HG02973 (cell line): ENCODE measurements around the gene MARK1.

Experiments used
- ATAC-seq: cut with Tn5 transposase; IDR thresholded peaks from one replicate; pipeline ENCODE4 v1.9.1; 2021; ENCODE audit warnings: moderate library complexity; ENCODE audit not compliant: unreplicated experiment

The MARK1 gene

DNA sequence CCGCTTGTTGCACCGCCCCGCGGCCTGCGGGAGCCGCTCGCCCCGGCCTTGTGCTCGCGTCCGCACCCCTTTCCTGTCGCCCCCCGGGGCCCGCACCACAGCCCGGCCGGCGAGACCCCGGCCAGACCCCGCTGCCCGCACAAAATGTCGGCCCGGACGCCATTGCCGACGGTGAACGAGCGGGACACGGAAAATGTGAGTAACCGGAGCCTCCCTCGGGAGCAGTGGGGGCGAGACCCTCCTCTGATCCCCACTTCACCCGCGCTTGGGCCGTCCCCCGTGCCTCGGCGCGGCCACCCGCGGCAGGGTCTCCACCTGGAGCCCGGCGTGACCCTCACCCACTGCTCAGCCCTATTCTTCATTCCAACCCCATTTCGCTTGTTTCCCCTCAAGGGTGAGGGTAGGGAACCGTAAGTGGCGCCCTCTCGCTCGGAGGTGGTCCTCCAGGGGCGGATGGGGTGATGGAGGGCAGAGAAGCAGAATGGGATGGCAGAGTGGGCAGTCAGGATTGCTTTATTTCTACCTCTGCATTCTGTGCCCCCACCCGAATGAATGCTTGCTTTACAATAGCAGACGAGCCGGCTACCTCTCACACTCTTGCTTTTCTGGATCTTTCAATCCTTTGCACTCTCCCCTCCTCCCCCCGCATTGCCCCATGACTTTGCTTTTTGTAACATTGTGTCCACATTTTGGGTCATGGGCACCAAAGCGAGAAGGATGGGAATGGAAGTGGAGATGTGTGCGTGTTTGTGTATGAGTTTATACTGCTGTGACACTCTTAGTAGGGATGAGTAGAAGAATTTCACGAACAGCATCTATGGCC, 954 bp downstream of the MARK1 start:
- ATAC-seq: peak; percentile 11

DNA sequence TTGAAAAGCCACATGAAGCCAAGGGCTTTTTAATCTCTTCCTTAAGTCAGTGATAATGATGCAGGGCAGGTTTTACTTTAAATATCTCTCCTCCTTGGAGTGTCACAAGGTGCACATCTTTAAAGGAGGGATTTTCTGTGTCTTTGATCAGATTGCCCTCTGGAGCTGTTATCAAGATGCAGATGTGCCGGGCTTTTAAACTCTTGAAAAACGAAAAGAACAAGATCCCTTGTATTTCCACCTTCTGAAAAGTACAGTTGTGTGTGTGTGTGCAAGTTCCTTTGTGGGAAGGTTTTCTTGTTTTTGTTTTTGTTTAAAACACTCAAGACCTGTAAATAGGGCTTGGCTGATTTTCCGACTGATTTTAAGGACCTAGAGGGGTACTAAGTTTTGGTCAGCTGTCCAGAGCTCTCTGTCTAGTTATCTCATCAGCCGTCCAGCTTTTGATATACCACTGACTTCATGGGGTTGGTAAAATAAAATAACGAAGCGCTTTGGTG, 1.6 kb downstream of the MARK1 start:
- no peak for ATAC-seq

DNA sequence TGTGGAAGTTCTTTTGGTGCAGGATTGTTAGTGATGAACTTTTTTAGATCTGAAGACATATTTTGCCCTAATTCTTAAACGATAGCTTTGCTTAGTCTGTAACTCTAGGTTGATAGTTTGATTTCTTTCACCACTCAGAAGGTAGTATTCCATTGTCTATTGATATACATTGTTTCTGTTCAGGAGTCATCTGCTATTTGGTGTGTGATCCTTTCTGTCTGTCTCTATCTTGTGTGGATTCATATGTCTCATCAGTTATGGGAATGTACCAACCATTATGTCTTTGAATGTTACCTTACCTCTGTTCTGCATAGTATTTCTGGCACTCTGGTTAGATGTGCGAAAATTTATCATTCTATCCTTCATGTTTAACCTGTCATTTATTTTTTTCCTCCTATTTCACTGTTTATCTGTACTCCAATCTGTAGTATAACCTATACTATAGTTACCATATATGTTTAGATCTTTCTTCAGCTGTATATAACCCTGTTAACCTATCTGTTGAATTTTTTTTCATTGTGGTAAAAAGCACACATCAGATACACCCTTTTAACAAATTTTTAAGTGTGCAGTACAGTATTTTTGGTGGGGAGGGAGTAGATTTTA, 5.7 kb downstream of the MARK1 start:
- ATAC-seq: no peak

DNA sequence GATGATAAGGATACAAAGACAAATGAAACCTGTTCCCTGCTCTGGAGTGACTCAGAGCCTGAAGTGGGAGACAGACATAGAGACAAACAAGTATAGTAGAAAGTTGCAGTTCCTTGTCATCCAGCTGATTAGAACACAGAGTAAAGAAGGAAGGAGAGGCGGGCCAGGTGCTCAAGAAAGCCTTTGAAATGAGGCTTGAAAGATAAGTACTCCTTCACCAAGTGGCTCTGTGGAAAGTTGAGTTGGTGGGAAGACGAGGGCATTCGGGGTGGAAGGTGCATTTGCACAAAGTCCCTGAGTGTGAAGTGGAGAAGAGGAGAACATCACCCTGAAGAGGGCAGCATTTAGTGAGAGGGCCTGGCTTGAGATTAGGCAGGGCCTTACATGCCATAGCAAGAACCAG, 17.0 kb downstream of the MARK1 start:
- ATAC-seq: no peak

DNA sequence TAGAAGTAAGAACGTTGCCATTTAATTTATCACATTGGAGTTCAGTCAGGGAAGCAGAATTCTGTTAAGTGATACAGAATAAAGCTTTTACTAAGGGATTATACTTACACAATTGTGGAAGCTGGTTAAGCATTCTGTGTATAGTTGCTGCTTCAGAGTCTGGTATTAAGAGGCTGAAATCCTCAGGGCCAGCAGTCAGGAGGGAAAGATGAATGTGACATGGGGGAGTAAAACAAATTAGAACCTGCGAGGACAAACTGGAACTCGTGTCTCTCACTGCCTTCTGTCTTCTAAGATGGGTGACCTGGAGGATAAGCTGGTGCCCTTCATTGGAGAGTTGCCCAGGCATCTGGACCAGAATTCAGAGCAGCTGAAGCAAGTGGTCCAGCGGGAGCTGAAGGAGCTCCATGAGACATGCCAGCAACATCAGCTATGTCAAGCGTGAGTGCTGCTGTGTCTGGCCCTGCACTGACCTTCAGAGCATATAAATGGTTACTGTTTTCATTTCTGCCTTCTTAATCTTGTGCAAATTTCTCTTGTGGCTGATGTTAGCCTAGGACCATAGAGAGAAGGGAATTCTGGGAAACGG, 23.0 kb downstream of the MARK1 start:
- no peak for ATAC-seq

DNA sequence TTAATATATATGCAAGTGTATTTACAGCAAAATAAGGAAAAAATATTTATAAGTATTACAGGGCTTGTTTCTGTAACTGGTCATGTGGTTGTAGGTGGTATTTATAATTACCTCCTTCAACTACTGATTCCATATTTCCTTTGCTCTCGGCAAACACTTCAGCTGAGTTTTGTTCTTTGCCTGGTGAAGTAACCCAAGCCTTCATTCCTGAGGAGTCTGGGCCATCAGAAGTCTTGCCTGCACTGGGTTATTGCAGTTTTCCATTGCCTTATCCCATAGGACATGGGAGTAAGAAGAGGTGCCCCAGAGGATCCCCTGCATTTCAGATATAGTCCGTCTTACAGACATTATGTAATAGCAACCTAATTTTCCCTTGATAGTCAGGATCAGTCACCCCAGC, 23.8 kb downstream of the MARK1 start:
- ATAC-seq: no peak

DNA sequence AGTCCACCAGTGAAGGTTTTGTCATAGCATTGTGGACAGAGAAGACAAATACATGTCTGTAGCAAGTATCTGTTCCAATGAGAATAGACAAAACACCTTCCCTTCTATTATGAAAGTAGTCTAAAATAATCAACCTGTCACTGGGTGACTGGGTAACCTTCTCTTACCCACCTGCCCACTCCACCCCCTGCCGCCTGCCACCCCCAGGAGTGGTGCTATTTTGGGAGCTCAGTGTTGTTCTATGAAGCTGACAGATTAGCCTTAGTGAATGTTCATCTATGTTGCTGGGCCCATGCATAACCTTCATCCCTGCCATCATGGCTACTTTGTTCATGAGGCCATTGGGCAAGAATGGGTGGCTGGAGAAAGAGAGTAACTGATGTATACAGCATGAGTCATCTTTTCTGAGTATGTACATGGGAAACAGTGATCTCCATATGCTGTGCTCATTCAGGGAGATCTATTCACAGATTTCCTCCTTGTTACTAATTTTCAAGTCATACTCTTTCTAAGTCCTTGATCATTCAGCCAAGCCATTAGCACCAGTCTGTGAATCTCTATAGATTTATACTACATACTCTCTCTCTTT, 24.8 kb downstream of the MARK1 start:
- no peak for ATAC-seq

DNA sequence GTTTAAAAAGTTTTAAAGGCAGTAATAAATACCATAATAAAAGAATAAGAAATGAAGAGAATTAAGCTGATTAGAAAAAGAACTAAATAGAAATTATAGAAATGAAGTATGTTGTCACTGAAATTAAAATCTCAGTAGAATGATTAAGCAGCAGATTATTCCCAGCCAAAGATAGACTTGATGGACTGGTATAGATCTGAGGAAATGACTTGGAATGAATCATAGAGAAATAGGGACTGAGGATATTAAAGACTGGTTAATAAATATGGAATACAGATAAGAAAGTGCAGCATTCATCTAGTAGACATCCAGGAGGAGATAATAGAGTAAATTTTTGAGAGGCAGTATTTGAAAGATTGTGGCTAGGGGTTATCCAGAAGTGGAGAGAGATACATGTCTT, 28.7 kb downstream of the MARK1 start:
- ATAC-seq: no peak

DNA sequence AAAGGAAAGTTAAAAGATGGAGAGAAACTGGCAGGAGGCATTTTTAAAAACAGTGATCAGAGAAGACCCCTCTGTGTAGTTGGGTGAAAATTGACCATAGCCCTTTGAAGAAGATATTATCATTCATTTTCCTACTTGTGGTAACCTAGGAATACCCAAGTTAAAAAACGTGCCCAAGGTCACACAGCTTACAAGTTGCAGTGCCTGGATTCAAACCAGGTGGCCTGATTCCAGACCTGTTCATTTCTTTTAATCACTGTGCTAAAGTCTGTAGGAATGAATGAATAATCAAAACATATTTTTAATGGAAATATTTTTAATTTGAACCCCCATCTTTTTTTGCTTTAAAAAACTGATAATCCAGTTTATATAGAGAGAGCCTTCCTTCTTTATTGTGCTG, 35.6 kb downstream of the MARK1 start:
- no peak for ATAC-seq

DNA sequence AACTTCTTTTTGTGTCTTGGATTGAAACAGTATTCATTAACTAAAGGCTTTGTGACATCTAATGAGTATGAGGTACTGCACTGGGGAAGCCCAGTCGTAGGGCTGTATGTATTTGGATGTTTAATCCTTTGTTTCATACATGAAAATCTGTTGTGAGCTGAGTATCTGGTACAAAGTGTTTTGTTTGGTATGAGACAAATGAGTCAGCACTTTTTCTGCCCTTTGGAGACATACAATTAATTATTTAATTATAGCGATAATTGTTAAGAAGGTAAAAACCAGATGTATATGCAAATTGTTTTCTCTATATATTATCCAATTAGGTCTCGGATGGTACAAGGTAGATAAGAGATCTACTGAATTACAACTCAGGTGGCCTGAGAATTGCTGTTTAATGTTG, 36.3 kb downstream of the MARK1 start:
- no peak for ATAC-seq

DNA sequence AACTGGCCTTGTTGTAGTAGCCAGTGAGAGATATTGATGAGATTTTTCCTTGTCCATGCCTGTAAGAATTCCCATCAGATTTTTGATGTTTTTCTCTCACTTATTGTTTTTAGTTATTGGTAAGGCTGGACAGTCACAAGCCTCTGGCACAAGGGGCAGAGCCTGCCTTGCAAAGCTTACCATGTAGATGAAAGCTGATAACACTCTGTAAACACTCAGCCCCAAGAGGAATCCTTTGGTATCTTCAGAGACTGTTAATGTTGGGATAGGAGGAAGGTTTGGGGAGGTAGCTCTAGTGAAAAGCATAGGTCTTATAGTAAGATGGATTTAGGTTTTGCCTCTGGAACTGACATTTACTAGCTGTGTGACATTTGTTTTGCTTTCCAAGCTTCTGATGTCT, 37.7 kb downstream of the MARK1 start:
- ATAC-seq: no peak

DNA sequence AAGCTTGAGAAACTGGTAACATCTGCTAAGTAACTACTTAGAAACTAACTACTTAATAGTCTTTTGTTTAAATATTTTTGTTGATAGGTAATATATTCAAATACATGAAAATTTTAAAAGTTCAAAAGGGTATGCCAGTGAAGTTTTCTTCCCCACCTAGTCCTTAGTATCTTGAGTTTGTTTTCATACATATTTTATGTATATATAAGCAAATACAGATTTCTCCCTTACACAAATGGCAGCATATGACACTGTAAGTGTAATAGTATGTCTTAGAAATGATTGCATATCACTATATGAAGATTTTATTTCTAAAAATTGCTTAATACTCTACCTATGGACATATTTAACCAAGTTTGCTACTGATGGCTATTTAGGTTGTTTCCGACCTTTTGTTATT, 38.9 kb downstream of the MARK1 start:
- no peak for ATAC-seq

DNA sequence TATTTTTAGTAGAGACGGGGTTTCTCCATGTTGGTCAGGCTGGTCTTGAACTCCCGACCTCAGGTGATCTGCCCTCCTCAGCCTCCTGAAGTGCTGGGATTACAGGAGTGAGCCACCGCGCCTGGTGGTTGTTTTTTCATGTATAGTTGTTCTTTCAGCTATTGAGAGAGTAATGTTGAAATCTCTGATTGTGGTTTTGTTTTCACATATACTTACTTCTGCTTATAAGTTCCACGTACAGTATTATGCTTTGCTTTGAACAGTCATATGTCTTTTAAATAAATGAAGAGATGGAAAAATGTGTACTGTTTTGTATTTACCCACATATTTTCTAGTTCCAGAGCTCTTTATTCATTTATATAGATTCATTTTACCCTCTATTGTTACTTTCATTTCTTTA, 44.5 kb downstream of the MARK1 start:
- no peak for ATAC-seq

DNA sequence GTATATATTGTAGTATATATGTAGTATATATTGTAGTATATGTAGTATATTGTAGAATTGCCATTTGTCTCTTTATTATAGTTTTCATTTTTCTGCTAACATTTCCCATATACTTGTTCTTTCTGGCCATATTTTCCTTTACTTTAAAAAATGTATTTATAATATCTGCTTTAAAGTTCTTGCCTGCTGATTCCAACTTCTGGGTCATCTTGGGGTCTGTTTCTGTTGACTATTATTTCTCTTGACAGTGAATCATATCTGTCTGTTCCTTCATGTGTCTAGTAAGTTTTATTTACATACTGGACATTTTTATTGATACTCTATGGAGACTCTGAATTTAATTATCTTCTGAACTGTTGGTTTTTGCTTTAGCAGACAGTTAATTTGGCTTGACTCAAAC, 45.9 kb downstream of the MARK1 start:
- ATAC-seq: no peak

DNA sequence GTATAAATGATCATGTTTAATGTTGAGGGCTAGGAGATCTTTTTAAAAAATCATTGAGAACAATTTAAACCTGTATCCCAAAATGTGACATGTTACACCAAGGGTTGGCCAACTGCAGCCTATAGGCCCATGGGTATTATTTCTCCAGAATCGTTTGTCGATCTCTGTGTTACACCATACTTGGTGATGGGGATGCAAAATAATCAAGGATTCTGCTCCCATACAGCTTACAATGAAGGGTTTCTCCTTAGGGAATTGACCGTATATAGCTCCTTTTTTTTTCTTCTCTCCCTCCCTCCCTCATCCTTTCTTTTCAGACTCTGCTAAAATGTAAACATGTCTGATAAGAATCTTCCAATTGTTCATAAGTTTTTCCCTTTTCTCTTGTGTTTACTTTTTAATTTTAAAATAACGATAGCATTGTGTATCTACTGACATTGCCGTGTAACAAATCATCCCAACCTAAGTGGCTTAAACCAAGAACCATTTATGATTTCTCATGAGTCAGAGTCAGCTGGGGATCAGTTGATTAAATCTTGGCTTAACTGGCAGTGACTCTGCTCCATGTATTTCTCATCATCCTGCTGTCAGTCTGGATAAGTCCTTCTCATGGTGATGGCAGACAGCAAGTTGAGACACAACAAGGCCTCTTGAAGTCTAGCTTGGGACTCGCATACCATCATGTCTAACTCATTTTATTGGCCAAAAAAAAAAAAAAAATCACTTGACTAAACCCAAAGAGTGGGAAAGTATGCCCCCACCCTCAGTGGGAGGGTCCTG, 48.0 kb downstream of the MARK1 start:
- no peak for ATAC-seq

DNA sequence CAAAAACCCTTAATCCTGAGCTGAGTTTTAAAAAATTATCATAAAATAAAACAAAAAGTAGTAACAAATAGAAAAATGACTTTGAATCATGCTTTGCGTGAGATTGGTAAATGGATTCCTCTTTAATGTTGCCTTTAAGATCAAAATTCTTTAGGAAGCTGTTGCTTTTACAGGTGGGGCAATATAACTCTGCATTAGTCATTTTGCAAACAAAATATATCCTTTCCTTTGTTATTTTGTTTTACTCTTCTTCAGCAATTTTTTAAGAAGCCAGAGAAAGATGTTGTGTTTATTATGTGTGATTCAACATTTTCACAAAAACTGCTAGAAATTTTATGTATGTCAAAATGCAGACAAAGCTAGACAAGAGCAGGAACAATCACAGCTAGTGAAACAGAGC, 50.0 kb downstream of the MARK1 start:
- ATAC-seq: no peak

DNA sequence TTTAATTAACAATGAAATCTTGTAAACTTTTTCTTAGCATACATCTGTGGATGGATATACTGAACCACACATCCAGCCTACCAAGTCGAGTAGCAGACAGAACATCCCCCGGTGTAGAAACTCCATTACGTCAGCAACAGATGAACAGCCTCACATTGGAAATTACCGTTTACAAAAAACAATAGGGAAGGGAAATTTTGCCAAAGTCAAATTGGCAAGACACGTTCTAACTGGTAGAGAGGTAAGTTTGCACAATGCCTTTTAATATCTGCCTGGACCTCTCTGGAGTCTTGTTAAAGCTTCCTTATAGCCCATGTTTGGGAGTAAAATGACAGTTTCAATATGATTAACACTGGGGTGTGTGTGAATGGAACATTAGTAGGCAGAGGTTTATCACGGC, 51.4 kb downstream of the MARK1 start:
- ATAC-seq: no peak

DNA sequence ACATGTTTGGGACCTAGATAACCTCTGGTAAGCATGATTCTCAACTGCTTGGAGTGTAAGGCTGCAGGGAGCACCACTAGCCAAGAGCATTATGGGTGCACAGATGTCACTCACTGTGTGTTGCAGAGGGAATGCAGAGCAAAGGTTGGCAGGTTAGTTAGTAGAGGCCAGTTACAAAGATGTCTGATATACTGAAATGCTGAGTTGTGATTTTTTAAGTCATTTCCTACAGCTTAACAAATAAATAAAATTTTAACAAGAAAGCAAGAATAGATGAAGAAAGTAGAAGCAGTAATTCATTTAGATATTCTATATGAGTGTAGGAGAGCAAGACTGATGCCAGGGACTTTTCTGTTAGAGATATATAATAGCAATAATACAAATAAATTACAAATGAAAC, 64.8 kb downstream of the MARK1 start:
- no peak for ATAC-seq

DNA sequence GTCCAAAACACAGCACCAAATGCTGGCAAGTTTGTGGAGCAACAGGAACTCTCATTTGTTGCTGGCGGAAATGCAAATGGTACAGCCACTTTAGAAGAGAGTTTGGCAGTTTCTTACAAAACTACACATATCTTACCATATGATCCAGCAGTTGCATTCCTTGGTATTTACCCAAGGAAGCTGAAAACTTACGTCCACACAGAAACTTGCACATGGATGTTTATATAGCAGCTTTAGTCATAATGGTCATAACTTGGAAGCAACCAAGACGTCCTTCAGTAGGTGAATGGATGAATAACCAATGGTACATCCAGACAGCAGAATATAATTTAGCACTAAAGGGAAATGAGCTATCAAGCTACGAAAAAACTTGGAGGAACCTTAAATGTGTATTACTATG, 66.4 kb downstream of the MARK1 start:
- ATAC-seq: no peak

DNA sequence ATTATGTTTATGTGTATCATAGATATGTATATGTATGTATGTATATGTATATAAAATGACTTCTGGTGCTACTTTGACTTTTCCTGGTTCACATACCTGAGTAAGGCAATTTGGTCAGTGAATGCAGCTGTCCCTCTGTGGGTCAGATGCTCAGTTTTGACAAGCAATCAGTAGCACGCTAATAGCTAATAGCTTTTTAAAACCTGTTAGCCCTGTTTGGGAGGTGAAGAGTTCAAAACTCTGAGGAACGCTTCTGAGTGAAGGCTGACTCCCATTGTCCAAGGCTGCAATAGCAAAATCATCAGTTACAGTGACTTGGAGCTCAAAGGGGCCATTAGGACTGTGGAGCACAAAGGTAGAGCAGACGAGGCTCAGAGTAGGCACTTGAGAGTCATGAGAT, 67.2 kb downstream of the MARK1 start:
- ATAC-seq: no peak

DNA sequence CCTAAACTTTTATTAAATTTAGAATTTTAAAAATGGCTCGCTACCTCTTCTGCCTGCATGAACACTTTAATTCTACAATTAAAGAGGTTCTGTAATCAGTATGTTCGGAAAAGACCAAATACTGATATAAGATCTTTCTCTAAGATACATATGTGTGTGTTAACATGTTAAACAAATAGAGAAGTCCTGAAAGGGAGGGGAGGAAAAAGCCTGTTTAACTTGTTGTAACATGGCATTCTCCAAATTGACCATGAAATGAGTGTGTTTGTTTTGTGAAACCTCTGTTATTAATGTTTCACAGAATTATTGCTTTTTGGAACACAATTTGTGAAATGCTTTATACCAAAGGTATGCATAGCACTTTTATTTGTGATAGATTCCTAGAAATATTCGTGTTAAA, 77.0 kb downstream of the MARK1 start:
- no peak for ATAC-seq
